Caki2 (cell line): ENCODE data around the gene MORC1. TPM values are rescaled to one million over a fixed set of nuclear protein-coding genes. Genes with fewer than 3 reads are reported as not detected.

ENCODE experiments used
- DNase-seq: peaks from one replicate; pipeline ENCODE4 v3.0.0-alpha.2; 2015; ENCODE audit warnings: low read depth
- in situ Hi-C: cut with HindIII; loops from 2 replicates; pipeline ENCODE4 v1.10.0; 2016; ENCODE audit warnings: low sequenced_read_pairs, low pct_unique_long_range_greater_than_20kb, mixed read lengths
- total RNA-seq: library from RNA; depleted of rRNA; stranded (reverse); fragments of >200 nt; shearing (Covaris generic); gene quantifications from 2 replicates; pipeline ENCODE4 v1.2.3, GENCODE V29; 2014; ENCODE audit warnings: low replicate concordance

Gene MORC1
- total RNA-seq, 1 experiment from 2014 or later: not detected

- in situ Hi-C loops: no loop called here
Observed at GRCh38 chr3:109057056-109057455, 60.9 kb downstream of the MORC1 start.

GRCh38 chr3:109050591-109051167 is 67.3 kb downstream of the MORC1 start:
- peak; percentile 15 for DNase-seq
- in situ Hi-C loops: no loop called here

More at GRCh38 chr3:109057056-109057455, 60.9 kb downstream of the MORC1 start:
- DNase-seq: no peak

GRCh38 chr3:109047366-109047765 is 70.6 kb downstream of the MORC1 start:
- DNase-seq: no peak
- in situ Hi-C loops: no loop called here

GRCh38 chr3:109045271-109046040 is 72.5 kb downstream of the MORC1 start:
- DNase-seq: no peak
- in situ Hi-C loops: no loop called here

GRCh38 chr3:109035082-109035481 is 82.9 kb downstream of the MORC1 start:
- in situ Hi-C loops: no loop called here

GRCh38 chr3:109033000-109033660 is 84.8 kb downstream of the MORC1 start:
- in situ Hi-C loops: no loop called here
- DNase-seq: no peak

More at GRCh38 chr3:109035082-109035481, 82.9 kb downstream of the MORC1 start:
- no peak for DNase-seq

GRCh38 chr3:109028753-109029152 is 89.2 kb downstream of the MORC1 start:
- no peak for DNase-seq
- in situ Hi-C loops: no loop called here

- DNase-seq: no peak
- in situ Hi-C loops: no loop called here
Observed at GRCh38 chr3:109026821-109027220, 91.1 kb downstream of the MORC1 start.

GRCh38 chr3:109025896-109026295 is 92.0 kb downstream of the MORC1 start:
- no peak for DNase-seq
- in situ Hi-C loops: no loop called here

GRCh38 chr3:109023656-109024254 is 94.2 kb downstream of the MORC1 start:
- peak; percentile 26 for DNase-seq
- in situ Hi-C loops: no loop called here

GRCh38 chr3:109023167-109023566 is 94.8 kb downstream of the MORC1 start:
- no peak for DNase-seq
- in situ Hi-C loops: no loop called here

- in situ Hi-C loops: no loop called here
Observed at GRCh38 chr3:109021556-109021955, 96.4 kb downstream of the MORC1 start.

GRCh38 chr3:109018828-109019227 is 99.1 kb downstream of the MORC1 start:
- in situ Hi-C loops: no loop called here
- DNase-seq: no peak

More at GRCh38 chr3:109021556-109021955, 96.4 kb downstream of the MORC1 start:
- no peak for DNase-seq

GRCh38 chr3:109005443-109005842 is 112.5 kb downstream of the MORC1 start:
- in situ Hi-C loops: no loop called here
- no peak for DNase-seq

- no peak for DNase-seq
- in situ Hi-C loops: no loop called here
Observed at GRCh38 chr3:108998436-108998835, 119.5 kb downstream of the MORC1 start.

GRCh38 chr3:108985844-108986243 is 132.1 kb downstream of the MORC1 start:
- no peak for DNase-seq
- in situ Hi-C loops: no loop called here

- in situ Hi-C loops: no loop called here
- no peak for DNase-seq
Observed at GRCh38 chr3:108983051-108983450, 134.9 kb downstream of the MORC1 start.

- in situ Hi-C loops: no loop called here
- DNase-seq: no peak
Observed at GRCh38 chr3:108976058-108976457, 141.9 kb downstream of the MORC1 start.

GRCh38 chr3:108973019-108973418 is 144.9 kb downstream of the MORC1 start:
- in situ Hi-C loops: no loop called here
- DNase-seq: no peak
